HG03196 (cell line): ENCODE data around the gene PHACTR1.
"Not testable (repeated sequence)": the region's sequence is repeated elsewhere in the genome, so short reads cannot be mapped to it uniquely, and the experiment has no call there.

Experiments
- ATAC-seq: cut with Tn5 transposase; IDR thresholded peaks from one replicate; pipeline ENCODE4 v1.9.1; 2021; ENCODE audit not compliant: unreplicated experiment

Gene PHACTR1

GRCh38 chr6:12748815-12749521, 32.4 kb downstream of the PHACTR1 start:
- no peak for ATAC-seq

GRCh38 chr6:12749531-12750379, 33.2 kb downstream of the PHACTR1 start:
- ATAC-seq: no peak

GRCh38 chr6:12750416-12750815, 33.8 kb downstream of the PHACTR1 start:
- no peak for ATAC-seq

GRCh38 chr6:12751694-12752325, 35.2 kb downstream of the PHACTR1 start:
- ATAC-seq: no peak

- no peak for ATAC-seq
These were observed 36.5 kb downstream of the PHACTR1 start for GRCh38 chr6:12753036-12753435.

GRCh38 chr6:12760226-12760625, 43.7 kb downstream of the PHACTR1 start:
- ATAC-seq: no peak

GRCh38 chr6:12760911-12761310, 44.3 kb downstream of the PHACTR1 start:
- ATAC-seq: no peak

GRCh38 chr6:12761376-12762115, 45.0 kb downstream of the PHACTR1 start:
- ATAC-seq: no peak

- not testable (repeated sequence) for ATAC-seq
These were observed 46.3 kb downstream of the PHACTR1 start for GRCh38 chr6:12762731-12763434.

- ATAC-seq: no peak
These were observed 49.8 kb downstream of the PHACTR1 start for GRCh38 chr6:12766365-12766764.

- no peak for ATAC-seq
These were observed 50.4 kb downstream of the PHACTR1 start for GRCh38 chr6:12767016-12767415.

GRCh38 chr6:12769556-12770256, 53.1 kb downstream of the PHACTR1 start:
- no peak for ATAC-seq

- ATAC-seq: no peak
These were observed 55.8 kb downstream of the PHACTR1 start for GRCh38 chr6:12772416-12772815.

GRCh38 chr6:12776291-12776690, 59.7 kb downstream of the PHACTR1 start:
- ATAC-seq: no peak

- no peak for ATAC-seq
These were observed 63.2 kb downstream of the PHACTR1 start for GRCh38 chr6:12779772-12780171.

- ATAC-seq: no peak
These were observed 65.6 kb downstream of the PHACTR1 start for GRCh38 chr6:12782136-12782535.

- ATAC-seq: no peak
These were observed 68.7 kb downstream of the PHACTR1 start for GRCh38 chr6:12785301-12785700.

GRCh38 chr6:12785921-12786320, 69.4 kb downstream of the PHACTR1 start:
- ATAC-seq: no peak

GRCh38 chr6:12791371-12791770, 74.8 kb downstream of the PHACTR1 start:
- ATAC-seq: no peak

- ATAC-seq: no peak
These were observed 81.8 kb downstream of the PHACTR1 start for GRCh38 chr6:12798326-12798725.
